ENCODE measurements around the gene MMRN2.
"Not testable (repeated sequence)": the region's sequence is repeated elsewhere in the genome, so short reads cannot be mapped to it uniquely, and the experiment has no call there.

- TF ChIP-seq CTCF (conservative IDR thresholded peaks at IDR 0.05; ENCODE audit: low read length); EZH2phosphoT487 (IDR thresholded peaks at IDR 0.05; ENCODE audit: borderline replicate concordance, low read depth, low read length): not testable (repeated sequence)
Observed at GRCh38 chr10:86940076-86940475, 17.3 kb downstream of the MMRN2 start.

All from OCI-LY7 (cell line).